HG03175 (cell line): Measurements from ENCODE around the gene CASP9.
A peak's percentile ranks its signal among the peaks of the same experiment; 100 is the strongest.

ENCODE experiments used
- ATAC-seq: cut with Tn5 transposase; IDR thresholded peaks from one replicate; pipeline ENCODE4 v1.9.1; 2021; ENCODE audit warnings: mild to moderate bottlenecking, moderate library complexity; ENCODE audit not compliant: unreplicated experiment

CASP9 gene

DNA sequence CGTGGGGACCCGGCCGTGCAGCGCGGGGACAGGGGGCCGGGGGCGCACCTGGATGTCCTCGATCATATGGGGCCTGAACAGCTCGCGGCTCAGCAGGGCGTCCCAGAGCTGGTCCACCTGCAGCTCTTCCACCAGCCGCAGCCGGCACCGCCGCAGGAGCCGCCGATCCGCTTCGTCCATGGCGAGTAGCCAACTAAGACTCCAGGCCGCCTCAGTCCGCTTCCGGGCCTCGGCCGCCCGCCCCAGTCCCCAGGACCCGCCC is at the start of gene CASP9:
Gene CASP9, minus strand, starts transcription at position 195 of the 262 bp plus-strand sequence. Its CDS starts 15 bp downstream, at position 180.
- no peak for ATAC-seq

DNA sequence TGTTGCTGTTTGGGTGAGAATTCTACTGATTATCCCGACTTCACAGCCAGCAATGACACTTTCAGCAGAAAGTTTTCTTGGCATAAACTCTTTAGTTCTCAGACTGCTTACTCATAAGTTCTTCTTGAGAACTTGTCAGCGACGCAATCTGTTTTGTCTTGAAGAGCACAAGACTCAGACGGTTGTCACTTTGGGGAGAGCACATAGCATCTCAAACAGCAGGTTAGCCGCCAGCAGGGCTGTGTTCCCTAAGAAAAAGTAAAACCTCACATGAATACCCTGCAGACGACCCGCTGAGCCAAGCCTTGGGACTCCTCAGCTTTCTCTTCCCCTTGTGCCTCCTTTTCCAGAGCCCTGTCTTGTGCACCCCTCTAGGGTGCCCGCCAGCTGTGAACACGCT is 49.5 kb upstream of the CASP9 start:
- no peak for ATAC-seq

DNA sequence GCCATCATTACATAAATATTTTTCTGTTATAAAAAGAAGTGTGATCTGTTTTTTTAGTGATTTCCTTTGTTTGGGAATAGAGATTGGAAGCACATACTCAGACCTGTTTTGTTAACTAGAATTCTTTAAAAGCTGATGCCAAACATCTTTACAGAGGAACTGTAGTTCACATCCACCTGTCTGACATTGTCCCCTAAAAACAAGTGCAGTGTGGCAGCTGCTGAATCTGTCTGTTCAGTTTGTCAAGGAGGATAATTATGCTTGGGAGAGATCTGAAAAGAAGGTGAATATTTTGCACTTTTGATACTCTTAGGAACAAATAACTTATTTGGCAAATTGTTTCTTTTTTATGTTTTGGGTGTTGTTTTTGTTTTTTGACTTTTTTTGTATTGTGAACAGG is 47.3 kb upstream of the CASP9 start:
- ATAC-seq, result no peak

DNA sequence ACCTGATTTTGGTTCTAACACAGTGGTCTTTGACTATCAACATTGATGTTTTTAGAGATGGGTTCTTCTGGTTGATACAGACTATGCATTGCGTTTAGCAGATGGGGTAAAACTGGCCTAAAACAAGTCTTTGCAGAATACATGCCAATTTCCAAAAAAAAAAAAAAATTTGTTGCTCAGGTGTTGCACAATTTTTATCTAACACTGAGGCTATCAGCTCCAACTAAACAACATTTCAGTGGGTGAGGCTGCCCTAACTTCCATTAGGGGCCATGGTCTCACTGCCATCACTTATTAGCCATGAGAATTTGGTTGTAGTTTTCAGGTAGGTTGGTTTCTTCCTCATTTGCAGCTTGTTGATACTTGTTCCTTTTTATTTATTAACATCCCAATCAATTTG is 46.8 kb upstream of the CASP9 start:
- no peak for ATAC-seq

DNA sequence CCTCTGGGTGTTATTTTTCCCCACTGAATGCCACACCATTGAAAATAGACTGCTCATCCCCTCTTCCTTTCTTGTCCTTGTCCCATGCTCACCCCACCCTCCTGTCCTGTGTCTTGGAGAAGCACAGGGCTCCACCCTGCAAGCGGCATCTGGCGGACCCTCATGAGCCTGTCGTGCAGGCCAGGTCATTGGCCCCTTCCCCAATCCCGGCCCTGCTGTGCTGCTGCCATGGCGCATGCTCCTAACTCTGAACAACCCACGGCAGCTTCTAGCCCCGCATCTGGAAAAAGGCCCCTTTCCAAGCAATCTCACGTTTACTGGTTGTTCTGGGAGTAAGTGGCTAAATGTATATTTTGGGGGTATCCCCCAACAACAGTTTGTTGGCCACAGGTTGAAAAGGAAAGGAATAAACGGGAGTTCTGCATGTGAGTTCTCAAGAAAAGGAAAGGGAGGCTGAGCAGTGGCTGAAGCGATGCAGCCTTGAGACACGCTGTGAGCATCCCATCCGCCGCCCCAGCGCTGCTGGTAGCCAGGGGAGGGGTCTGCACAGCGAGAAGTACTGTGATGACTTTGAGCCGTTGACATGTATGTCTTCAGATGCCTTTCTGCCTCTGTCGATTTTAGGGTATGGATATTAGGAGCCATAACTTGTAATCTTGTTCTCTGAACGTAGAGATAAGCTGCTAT is 44.5 kb upstream of the CASP9 start:
- no peak for ATAC-seq

DNA sequence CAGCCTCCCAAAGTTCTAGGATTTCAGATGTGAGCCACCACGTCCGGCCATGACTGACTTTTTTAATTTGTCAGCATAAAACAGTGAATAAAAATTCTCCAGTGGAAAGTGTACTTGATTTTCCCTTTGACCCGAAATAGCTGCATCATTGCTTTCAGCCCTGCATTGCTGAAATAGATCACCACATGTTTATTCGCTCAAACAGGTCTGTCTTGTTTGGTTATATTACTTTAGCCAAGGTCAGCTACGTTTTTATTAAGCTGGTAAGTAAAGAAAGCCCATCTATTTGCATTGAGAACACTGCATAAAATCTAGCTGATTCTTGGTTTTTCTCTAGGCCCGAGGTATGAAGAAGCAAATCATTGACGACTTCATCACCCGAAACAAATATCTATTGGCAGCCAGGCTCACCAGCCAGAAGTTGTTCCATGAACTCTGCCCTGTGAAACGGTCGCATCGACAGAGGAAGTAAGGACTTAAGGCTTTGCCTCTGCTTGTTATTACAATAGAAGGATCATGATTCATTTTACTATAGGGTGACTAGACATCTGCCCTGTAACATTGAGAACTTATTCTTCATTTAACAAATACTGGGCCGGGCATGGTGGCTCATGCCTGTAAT is 35.3 kb upstream of the CASP9 start:
- ATAC-seq, result no peak

DNA sequence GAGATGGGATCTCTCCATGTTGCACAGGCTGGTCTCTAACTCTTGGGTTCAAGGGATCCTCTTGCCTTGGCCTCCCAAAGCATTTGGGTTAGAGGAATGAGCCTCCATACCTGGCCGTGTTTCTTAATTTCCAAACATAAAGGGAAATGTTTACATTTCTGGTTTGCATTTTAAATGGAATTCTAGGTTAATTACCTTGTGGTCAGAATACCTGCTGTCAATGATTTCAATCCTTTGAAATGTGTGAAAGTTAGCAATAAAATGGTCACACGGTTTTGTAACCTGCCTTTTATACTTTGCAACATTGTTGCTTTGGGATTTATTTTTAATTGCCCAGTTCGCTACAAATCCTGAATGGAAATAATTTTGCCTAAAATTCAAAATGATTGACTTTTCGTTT is 34.5 kb upstream of the CASP9 start:
- no peak for ATAC-seq

DNA sequence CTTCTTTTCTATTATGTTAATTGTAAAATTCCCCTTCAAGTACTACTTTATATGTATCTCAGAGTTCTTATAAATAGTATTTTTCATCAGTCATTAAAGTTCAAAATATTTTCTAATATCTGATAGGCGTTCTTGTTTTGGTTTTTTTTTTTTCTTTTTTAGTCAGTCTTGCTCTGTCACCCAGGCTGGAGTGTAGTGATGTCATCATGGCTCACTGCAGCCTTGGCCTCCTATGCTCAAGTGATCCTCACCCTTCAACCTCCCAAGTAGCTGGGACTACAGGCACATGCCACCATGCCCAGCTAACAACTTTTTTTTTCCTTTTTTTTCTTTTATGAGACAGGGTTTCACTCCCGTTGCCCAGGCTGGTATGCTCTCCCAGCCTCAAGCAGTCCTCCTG is 33.6 kb upstream of the CASP9 start:
- ATAC-seq, result no peak

DNA sequence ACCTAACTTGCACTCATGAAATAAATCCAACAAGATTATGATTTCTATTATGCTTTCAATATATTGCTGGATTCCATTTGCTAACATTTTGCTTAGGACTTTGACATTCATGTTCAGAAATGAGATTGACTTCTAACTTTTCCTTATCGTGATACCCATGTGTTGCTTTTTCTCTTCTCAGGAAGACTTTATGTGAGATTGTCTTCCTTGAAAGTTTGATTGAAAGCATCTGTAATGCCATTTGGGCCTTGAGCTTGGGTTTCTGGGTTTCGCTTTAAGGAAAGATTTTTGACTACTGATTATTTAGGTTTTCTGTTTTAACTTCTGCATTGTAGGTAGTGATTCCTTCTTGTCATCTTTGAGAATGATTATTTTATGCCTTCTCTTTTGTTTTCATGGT is 33.0 kb upstream of the CASP9 start:
- no peak for ATAC-seq

DNA sequence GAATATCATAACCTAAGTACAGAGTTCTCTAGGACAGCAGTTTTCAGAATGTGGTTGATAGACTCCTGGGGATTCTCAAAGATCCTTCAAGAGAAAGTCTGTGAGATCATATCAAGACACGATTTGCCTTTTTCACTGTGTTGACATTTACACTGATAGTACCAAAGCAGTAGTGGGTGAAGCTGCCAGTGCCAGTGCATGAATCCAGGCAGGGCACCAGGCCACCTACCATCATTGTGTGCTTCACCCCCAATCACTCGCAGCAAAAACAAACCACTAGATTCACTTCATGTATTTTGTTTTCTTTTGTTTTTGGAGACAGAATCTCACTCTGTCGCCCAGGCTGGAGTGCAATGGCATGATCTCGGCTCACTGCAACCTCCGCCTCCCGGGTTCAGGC is 26.6 kb upstream of the CASP9 start:
- ATAC-seq, result no peak

DNA sequence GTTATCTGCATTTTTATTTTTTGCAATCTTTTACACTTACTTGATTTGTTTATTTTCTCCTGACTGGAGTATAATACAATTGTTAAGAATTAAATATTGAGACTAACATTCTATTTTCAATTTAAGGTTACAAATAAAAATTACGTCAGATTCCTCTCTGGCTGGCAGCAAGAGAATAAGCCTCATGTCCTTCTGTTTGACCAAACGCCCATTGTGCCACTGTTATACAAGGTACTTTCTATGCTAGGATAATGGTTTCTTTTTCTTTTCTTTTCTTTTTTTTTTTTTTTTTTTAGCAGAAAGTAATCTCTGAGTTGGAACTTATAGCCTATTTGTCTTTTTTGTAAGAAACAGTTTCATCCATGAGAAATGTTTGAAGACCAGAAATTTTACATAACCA is 22.6 kb upstream of the CASP9 start:
- no peak for ATAC-seq

DNA sequence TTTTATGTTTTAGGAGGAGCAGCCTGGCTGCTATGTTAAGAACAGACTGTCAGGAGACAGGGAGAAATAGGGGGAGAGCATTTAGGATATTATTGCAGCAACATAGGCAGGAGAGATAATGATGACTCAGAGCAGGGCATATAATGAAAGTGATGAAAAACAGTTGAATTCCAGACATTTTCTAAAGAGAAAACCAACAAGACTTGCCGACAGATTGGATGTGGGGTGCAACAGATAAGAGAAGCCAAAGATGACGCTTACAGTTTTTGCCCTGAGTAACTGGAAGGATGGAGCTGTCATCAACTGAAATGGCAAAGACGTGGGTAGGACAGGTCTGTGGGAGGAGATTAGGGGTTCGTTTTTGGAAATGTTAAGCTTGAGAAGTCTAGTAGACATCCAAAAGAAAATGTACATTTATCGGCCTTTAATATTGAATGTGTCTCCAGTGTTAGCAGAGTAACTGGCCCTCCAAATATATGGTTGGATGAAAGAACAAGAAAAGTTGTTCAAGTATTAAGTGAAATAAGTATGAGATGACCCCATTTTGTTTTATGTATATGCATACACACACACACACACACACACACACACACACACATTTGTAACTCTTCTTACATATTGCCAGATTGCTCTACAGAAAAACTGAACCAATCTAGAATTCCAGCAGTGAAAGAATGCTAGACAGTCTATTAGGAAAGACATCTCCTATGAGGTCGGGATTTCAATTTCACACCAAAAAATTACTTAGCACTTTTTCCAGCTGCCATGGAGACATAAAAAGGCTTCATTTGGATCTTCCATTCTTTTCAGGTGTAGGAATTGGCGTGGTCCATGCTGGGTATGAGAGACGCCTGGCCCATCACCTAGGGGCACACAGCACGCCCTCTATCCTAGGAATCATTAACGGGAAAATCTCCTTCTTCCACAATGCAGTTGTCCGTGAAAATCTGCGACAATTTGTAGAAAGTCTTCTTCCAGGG is 19.9 kb upstream of the CASP9 start:
- no peak for ATAC-seq

DNA sequence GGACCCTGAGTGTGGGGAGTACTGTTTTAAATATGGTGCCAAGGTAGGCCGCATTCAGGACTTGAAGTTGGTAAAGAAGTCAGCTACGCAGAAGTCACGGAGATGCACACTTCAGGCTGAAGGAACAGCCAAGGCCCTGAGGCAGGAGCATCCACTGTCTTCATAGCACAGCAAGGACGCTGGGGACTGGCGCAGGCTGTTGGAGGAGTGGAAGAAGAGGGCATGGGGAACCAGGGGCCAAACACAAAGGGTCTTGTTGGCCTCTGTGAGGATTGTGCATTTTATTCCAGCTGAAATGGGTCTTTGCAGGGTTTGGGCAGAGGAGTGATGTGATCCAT is 19.2 kb upstream of the CASP9 start:
- no peak for ATAC-seq

DNA sequence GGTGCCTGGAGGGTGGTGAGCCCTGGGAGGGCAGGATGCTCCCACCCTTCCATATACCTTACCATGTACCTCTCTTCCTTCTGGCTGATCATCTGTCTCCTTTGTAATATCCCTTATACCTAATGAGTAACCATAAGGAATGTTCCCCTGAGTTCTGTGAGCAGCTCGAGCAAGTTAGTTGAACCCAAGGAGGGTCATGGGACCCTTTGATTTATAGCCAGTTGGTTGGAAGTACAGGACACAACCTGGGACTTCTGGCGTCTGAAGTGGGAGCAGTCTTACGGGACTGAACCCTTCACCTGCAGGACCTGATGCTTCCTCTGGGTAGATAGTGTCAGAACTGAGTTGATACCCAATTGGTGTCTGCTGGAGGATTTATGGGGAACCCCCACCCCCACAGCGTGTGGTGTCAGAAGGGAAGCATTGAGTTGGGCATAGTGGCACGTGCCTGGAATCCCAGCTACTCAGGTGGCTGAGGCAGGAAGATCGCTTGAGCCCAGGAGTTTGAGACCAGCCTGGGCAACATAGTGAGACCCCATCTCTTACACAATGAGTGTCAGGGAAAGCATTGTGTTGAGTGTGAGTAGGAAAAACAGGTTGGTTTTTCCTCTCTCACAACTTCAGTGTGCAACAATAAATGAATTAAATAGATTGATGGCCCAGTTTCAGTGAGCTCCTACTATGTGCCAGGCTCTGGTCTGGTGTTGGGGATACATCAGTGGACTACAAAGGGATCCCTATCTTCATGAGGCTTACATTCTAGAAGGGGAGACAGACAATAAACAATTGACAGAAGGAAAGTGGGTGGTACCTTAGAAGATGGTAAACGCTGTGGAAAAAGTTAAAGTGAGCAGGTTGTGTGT is 18.6 kb upstream of the CASP9 start:
- ATAC-seq, result no peak

DNA sequence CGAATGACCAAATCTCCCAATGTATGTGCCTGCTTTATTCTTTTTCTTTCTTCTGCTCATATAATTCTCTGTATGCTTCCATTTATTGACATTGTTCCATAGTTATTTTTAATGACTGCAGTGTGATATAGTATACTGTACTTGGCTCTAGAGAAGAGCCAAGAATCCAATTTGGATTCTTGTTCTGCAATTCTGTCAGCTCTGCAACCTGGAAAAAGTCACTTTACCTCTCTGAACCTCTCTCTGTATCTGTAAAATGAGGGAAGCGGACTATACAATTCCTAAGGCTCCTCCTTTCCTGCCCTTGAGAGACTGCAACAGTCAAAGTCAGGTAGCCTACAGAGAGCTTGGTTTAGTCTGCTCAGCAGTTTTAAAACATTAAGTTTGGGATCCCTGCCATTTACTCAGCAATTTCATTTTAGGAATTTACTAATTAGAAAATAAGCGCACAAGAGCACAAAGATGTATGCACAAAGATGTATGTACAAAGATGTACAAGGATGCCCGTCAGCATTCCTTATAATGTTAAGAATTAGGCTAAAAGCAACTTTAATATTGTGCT is 17.3 kb upstream of the CASP9 start:
- ATAC-seq, result no peak

DNA sequence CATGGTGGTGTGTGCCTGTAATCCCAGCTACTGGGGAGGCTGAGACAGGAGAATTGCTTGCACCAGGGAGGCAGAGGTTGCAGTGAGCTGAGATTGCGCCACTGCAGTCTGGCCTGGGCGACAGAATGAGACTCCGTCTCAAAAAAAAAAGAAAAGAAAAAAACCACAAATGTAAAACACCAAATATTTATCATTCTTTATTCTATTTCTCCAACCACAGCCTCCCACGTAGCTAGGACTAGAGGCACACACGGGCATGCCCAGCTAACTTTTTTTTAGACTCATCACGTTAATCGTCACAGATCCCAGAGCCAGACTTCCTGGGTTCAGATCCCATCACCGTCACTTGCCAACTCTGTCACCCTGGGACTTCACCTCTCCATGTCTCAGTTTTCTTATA is 16.2 kb upstream of the CASP9 start:
- ATAC-seq, result no peak

DNA sequence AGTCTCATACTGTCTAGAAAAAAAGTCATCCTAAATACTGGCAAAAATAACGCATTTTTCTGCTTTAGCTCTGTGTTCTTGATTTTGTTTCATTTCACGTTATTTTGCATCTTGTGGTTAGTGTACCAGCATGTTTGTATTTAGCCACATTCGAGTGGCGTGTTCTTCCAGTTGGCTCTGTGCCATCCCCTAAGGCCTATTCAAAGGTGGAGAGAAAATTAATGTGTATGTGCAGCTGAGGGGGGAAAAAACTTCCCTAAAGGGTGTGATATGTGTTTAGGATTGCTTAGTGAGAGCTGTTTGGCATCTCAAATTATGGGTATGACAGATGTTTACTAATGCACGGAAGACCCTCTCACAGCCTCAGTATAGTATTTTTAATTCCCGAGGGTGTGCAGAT is 14.8 kb upstream of the CASP9 start:
- no peak for ATAC-seq

DNA sequence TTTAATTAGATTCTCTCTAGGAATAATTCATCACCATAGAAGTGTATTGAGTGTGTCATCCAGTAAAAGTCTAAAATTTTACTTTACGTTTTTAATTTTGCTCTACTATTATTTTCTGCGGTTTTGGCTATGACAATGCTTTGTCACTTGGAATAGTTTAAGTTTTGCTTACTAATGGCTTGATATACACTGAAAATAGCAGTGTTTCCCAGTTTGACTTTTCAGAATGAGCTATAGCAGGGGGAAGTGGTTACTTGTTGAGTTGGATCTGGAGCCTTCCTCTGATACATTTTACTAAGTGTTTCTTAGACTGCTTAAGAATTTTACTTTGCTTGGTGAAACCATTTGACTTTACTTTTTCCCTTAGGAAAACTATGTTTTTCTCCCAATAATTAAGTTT is 7.7 kb upstream of the CASP9 start:
- no peak for ATAC-seq

DNA sequence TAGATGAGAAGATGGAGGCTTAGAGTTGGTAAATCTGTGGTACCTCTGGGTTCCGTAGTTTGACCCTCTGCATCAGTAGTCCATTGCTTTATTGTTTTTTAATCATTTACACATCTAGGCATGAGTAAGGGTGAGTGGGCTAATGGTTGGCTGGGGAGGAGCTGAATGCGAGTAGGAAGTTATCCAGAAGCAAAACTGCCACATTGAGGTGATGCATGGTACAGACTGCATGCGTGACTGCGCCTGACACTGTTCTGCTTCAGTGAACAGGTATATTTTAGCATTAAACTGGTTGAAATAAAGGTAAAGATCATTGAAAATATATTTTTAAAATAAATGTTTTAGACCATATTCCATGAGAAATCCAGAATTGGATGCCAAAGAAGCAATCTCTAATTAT is 7.0 kb upstream of the CASP9 start:
- ATAC-seq, result no peak

DNA sequence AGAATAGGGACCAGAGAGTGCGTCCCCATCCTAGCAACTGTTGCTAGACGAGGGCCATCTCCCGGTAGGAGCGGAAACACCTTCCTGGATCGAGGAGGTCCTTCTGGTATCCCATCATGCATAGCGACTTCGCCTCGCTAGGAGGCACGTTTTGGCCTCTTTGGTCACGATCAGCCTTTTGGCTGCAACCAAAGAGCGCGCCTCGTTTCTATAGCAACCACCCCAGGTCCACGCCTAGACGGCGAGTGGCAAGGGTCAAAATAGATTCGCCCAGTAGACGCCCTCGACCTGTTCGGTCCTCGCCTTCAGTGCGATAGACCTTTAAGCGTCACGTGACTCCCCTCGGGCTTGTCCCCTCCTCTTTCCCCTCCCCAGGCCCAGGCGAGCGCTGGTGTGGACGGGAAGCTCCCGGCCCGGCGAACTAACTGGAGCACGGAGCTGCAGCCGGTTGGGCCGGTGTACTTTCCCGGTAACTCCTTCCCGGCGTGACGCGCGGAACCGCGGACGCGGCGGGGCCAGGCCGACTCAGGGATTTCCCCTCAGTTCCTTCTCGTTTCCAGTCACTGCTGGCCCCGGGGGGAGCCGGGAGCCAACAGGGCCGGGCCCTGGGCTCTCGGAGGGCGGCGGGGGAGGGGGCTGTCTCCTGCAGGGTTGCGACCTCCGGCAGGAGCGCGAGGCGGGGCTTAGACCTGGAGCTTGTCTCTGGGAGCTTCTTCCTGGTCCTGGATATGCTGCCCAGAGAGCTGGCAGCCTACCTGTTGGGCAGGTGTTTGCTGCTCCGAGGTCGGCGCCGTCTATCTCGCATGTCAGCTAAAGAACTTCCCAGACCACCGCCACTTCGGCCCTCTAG is 2.7 kb upstream of the CASP9 start, which contains the start of gene DNAJC16:
Gene DNAJC16, plus strand, starts transcription at position 359 of the 850 bp plus-strand sequence. CDS start 2,258 bp downstream, outside the sequence.
- peak; percentile 58 for ATAC-seq
